22Rv1 (cell line): Measurements from ENCODE around the gene NBEAL2.

ENCODE experiments used
- H3K27ac ChIP-seq: fragments of 450-650 bp; 2 replicates; pipeline ENCODE4 v1.5.1; 2017
- CTCF ChIP-seq: fragments of 450-650 bp; IDR thresholded peaks from 2 replicates; pipeline ENCODE4 v1.5.1; 2017; ENCODE audit warnings: mild to moderate bottlenecking
- ZFX ChIP-seq: fragments of 450-650 bp; IDR thresholded peaks from 2 replicates; pipeline ENCODE4 v1.6.1; 2017; ENCODE audit warnings: antibody characterized with exemption, borderline replicate concordance

Gene NBEAL2

GRCh38 chr3:47003461-47004368 is 24.2 kb downstream of the NBEAL2 start:
- H3K27ac ChIP-seq, result no peak overlapping the region
- TF ChIP-seq CTCF (no peak), ZFX (no peak)

GRCh38 chr3:47004369-47005211 is 25.1 kb downstream of the NBEAL2 start:
- no peak overlapping the region for H3K27ac ChIP-seq
- TF ChIP-seq CTCF (no peak), ZFX (no peak)

GRCh38 chr3:47005212-47006144 is 26.0 kb downstream of the NBEAL2 start:
- TF ChIP-seq ZFX (no peak), CTCF (no peak)
- no peak overlapping the region for H3K27ac ChIP-seq

- no peak overlapping the region for H3K27ac ChIP-seq
- TF ChIP-seq CTCF (no peak), ZFX (no peak)
Observed at GRCh38 chr3:47006145-47006651, 26.7 kb downstream of the NBEAL2 start.

GRCh38 chr3:47007001-47007400 is 27.5 kb downstream of the NBEAL2 start:
- TF ChIP-seq ZFX (no peak), CTCF (no peak)
- no peak overlapping the region for H3K27ac ChIP-seq

- H3K27ac ChIP-seq, result no peak overlapping the region
- TF ChIP-seq ZFX (no peak), CTCF (no peak)
Observed at GRCh38 chr3:47007482-47008233, 28.2 kb downstream of the NBEAL2 start.
